Loucy (cell line): ENCODE data around the gene FHDC1.

ENCODE experiments used
- H2AFZ ChIP-seq: fragments of 200-600 bp; sonication (generic); 2 replicates; pipeline ENCODE4 v1.6.0; 2016; ENCODE audit warnings: antibody characterized with exemption, mild to moderate bottlenecking, low read length, moderate library complexity
- H3F3A ChIP-seq: fragments of 200-600 bp; 2 replicates; pipeline ENCODE4 v1.6.0; 2016; ENCODE audit warnings: antibody characterized with exemption, low read depth, mild to moderate bottlenecking
- H3K27me3 ChIP-seq: fragments of 200-600 bp; sonication (generic); 2 replicates; pipeline ENCODE4 v1.6.1; 2014; ENCODE audit warnings: low read length, mild to moderate bottlenecking; ENCODE audit not compliant: insufficient read depth, poor library complexity, severe bottlenecking
- H3K36me3 ChIP-seq: fragments of 200-600 bp; sonication (generic); 2 replicates; pipeline ENCODE4 v1.6.1; 2016; ENCODE audit warnings: low read length; ENCODE audit not compliant: insufficient read depth
- H3K4me1 ChIP-seq: fragments of 200-600 bp; sonication (generic); 2 replicates; pipeline ENCODE4 v1.5.1; 2014; ENCODE audit warnings: low read length, mild to moderate bottlenecking; ENCODE audit not compliant: insufficient read depth, poor library complexity, severe bottlenecking
- H3K4me2 ChIP-seq: fragments of 200-600 bp; sonication (generic); 2 replicates; pipeline ENCODE4 v1.6.0; 2014; ENCODE audit warnings: antibody characterized with exemption, low read length, low read depth, mild to moderate bottlenecking; ENCODE audit not compliant: poor library complexity, severe bottlenecking
- H3K4me3 ChIP-seq: fragments of 200-600 bp; sonication (generic); 2 replicates; pipeline ENCODE4 v1.5.1; 2014; ENCODE audit warnings: low read length, mild to moderate bottlenecking, mixed read lengths; ENCODE audit not compliant: poor library complexity, severe bottlenecking
- H3K79me2 ChIP-seq: fragments of 200-600 bp; sonication (generic); 2 replicates; pipeline ENCODE4 v1.6.1; 2014; ENCODE audit warnings: low read length; ENCODE audit not compliant: insufficient read depth
- H3K9ac ChIP-seq: fragments of 200-600 bp; sonication (generic); 2 replicates; pipeline ENCODE4 v1.6.0; 2014; ENCODE audit warnings: mild to moderate bottlenecking, low read depth, low read length, moderate library complexity; ENCODE audit not compliant: poor library complexity, severe bottlenecking
- H3K9me2 ChIP-seq: fragments of 200-600 bp; sonication (generic); replicated peaks from 2 replicates; pipeline ENCODE4 v1.6.1; 2016; ENCODE audit warnings: low read depth, low read length, mixed read lengths
- H3K9me3 ChIP-seq: fragments of 200-600 bp; sonication (generic); 2 replicates; pipeline ENCODE4 v1.6.1; 2014; ENCODE audit warnings: mild to moderate bottlenecking, antibody characterized with exemption, low read length, low read depth; ENCODE audit not compliant: insufficient read depth
- H4K20me1 ChIP-seq: fragments of 200-600 bp; sonication (generic); 2 replicates; pipeline ENCODE4 v1.6.0; 2014; ENCODE audit warnings: antibody characterized with exemption, low read length, mild to moderate bottlenecking; ENCODE audit not compliant: insufficient read depth, poor library complexity, severe bottlenecking
- CTCF ChIP-seq: fragments of 200-600 bp; sonication (generic); conservative IDR thresholded peaks from 2 replicates; pipeline ENCODE4 v1.5.1; 2014; ENCODE audit warnings: mild to moderate bottlenecking, antibody characterized with exemption, low read length
- EZH2phosphoT487 ChIP-seq: fragments of 200-600 bp; IDR thresholded peaks from 2 replicates; pipeline ENCODE4 v1.6.1; 2018; ENCODE audit warnings: antibody characterized with exemption, mild to moderate bottlenecking, moderate library complexity, borderline replicate concordance

The FHDC1 gene

GRCh38 chr4:153008578-153009199, 72.6 kb downstream of the FHDC1 start:
- Histone ChIP-seq H4K20me1 (no peaks in the 10 kb centered on the region), H3K79me2 (no peaks in the 10 kb centered on the region), H3F3A (no peaks in the 10 kb centered on the region), H3K4me3 (no peak overlapping the region), H3K9me3 (peaks cover 10% of the 10 kb centered on the region; the same call in 1 of the 2 replicates), H3K9me2 (no peaks in the 10 kb centered on the region), H3K36me3 (no peaks in the 10 kb centered on the region), H3K9ac (no peak overlapping the region), H3K27me3 (no peaks in the 10 kb centered on the region), H3K4me1 (peaks cover 2% of the 10 kb centered on the region), H2AFZ (no peak overlapping the region), H3K4me2 (no peak overlapping the region)
- no peak for TF ChIP-seq EZH2phosphoT487

- Histone ChIP-seq H3K4me2 (no peak overlapping the region), H3F3A (no peaks in the 10 kb centered on the region), H3K79me2 (no peaks in the 10 kb centered on the region), H2AFZ (no peak overlapping the region), H3K27me3 (no peaks in the 10 kb centered on the region), H4K20me1 (no peaks in the 10 kb centered on the region), H3K9ac (no peak overlapping the region), H3K9me2 (no peaks in the 10 kb centered on the region), H3K36me3 (no peaks in the 10 kb centered on the region), H3K4me1 (peaks cover 2% of the 10 kb centered on the region), H3K9me3 (peaks cover 10% of the 10 kb centered on the region; the same call in 1 of the 2 replicates), H3K4me3 (no peak overlapping the region)
- TF ChIP-seq EZH2phosphoT487 (no peak), CTCF (no peak)
Measured at GRCh38 chr4:153010146-153010545, 74.0 kb downstream of the FHDC1 start.

- H3K79me2 ChIP-seq, result no peaks in the 10 kb centered on the region
- no peak overlapping the region for H3K4me2 ChIP-seq
- H3K4me1 ChIP-seq, result peaks cover 2% of the 10 kb centered on the region
- H3K4me3 ChIP-seq, result no peak overlapping the region
- no peaks in the 10 kb centered on the region for H3K36me3 ChIP-seq
- H2AFZ ChIP-seq, result no peak overlapping the region; the same call in 1 of the 2 replicates
- H3K9me3 ChIP-seq, result peaks cover 10% of the 10 kb centered on the region; the same call in 1 of the 2 replicates
- no peaks in the 10 kb centered on the region for H3K9me2 ChIP-seq
- H3K27me3 ChIP-seq, result no peaks in the 10 kb centered on the region
- H4K20me1 ChIP-seq, result no peaks in the 10 kb centered on the region
- no peaks in the 10 kb centered on the region for H3F3A ChIP-seq
- no peak for TF ChIP-seq EZH2phosphoT487
- TF ChIP-seq CTCF, result no peak
- H3K9ac ChIP-seq, result no peak overlapping the region
Measured at GRCh38 chr4:153013202-153013977, 77.3 kb downstream of the FHDC1 start.
